Nephron (organoid): ENCODE data around the gene BMPR1A.
"Not testable (repeated sequence)": the region's sequence is repeated elsewhere in the genome, so short reads cannot be mapped to it uniquely, and the experiment has no call there.

Source experiments
- H3K27ac Mint-ChIP-seq, 3 experiments: 2 replicates each; pipeline ENCODE4 v1.8.0; 2020; ENCODE audit warnings: mixed read lengths in 3 of 3, mild to moderate bottlenecking in 2 of 3, moderate library complexity in 1 of 3
- H3K27me3 Mint-ChIP-seq: 2 replicates; pipeline ENCODE4 v1.8.0; 2021; ENCODE audit warnings: low read depth, mild to moderate bottlenecking, moderate library complexity, mixed read lengths
- H3K36me3 Mint-ChIP-seq: 2 replicates; pipeline ENCODE4 v1.8.0; 2020; ENCODE audit warnings: low read depth, mixed read lengths
- H3K4me1 Mint-ChIP-seq: 2 replicates; pipeline ENCODE4 v1.8.0; 2020; ENCODE audit warnings: mixed read lengths
- H3K4me3 Mint-ChIP-seq, 3 experiments: 2 replicates each; pipeline ENCODE4 v1.8.0; 2020; ENCODE audit warnings: mild to moderate bottlenecking in 3 of 3, mixed read lengths in 3 of 3, moderate library complexity in 2 of 3
- H3K9me3 Mint-ChIP-seq: 2 replicates; pipeline ENCODE4 v1.8.0; 2020; ENCODE audit warnings: mixed read lengths
- TF ChIP-seq, protein P1 (sequence below), 3 experiments: fragments of 200-600 bp; sonication (generic); IDR thresholded peaks; one replicate each; pipeline ENCODE4 v1.5.0; 2021; ENCODE audit warnings: antibody characterized with exemption in 3 of 3; ENCODE audit not compliant: unreplicated experiment in 3 of 3

The BMPR1A gene

DNA sequence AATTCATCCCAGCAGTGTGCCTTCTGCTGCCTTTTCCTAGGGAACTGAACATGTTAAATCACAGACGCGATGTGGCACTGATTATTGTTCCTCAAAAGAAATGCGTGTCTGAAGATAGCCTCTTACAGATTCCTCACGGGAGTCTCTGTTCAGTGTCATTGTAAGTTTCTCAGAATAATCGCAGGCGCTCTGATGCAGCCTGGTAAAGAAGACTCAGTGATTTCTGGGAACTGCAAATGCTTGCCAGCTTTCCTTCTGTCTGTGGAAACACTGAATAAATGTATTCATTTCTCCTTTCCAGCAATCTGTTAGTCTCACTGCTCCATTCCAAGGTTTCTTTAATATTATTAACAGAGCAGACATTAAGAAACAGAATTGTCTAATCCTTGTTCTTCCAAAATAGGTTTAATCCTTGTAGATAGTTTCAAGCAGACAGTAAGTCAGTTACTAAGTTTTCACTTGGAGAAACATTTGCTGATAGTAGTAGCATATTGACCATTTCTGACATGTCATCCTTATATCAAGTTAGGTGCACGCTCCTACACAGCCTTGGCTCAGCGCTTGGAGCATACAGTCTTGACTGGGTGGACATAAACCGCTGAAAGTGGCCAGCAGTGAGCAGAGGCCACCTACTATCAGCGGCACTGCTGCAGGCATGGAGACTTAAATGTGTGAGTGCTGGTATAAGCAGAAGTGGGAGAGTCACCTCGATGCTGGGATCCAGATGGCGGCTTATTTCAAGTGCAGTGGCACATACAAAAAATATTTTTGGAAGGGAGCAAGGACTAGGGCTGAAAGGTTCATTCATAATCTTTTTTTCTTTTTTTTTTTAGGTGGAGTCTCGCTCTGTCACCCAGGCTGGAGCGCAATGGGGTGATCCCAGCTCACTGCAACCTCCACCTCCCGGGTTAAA is 173.3 kb downstream of the BMPR1A start:
- Mint-ChIP-seq H3K36me3 (peaks cover 26% of the 10 kb centered on the region), H3K9me3 (no peaks in the 10 kb centered on the region), H3K27ac (peak overlapping the region in 1 of 3 experiments; percentile 33), H3K4me3 (no peak overlapping the region), H3K27me3 (peaks cover 3% of the 10 kb centered on the region), H3K4me1 (no peaks in the 10 kb centered on the region)
- TF ChIP-seq, protein P1, sequence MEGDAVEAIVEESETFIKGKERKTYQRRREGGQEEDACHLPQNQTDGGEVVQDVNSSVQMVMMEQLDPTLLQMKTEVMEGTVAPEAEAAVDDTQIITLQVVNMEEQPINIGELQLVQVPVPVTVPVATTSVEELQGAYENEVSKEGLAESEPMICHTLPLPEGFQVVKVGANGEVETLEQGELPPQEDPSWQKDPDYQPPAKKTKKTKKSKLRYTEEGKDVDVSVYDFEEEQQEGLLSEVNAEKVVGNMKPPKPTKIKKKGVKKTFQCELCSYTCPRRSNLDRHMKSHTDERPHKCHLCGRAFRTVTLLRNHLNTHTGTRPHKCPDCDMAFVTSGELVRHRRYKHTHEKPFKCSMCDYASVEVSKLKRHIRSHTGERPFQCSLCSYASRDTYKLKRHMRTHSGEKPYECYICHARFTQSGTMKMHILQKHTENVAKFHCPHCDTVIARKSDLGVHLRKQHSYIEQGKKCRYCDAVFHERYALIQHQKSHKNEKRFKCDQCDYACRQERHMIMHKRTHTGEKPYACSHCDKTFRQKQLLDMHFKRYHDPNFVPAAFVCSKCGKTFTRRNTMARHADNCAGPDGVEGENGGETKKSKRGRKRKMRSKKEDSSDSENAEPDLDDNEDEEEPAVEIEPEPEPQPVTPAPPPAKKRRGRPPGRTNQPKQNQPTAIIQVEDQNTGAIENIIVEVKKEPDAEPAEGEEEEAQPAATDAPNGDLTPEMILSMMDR (IDR thresholded peaks at IDR 0.05; ENCODE audit: unreplicated experiment in 3 of 3), result no peak

DNA sequence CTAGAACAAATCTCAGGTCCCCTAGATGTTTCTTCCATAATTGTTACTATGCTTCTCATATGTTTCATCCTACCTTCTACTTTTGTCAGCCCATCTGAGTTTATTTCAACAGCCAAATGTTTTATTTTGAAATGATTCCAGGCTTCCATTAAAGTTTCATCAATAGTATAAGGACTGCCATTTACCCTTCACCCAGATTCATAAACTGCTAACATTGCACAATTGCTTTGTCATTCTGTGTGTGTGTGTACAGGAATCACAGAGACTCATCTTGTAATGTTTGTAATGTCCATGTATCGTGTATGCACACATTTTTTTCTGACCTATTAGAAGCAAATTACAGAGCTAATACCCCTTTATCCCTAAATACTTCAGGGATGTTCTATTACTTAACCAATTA is 175.5 kb downstream of the BMPR1A start:
- Mint-ChIP-seq H3K9me3 (no peaks in the 10 kb centered on the region), H3K4me1 (no peaks in the 10 kb centered on the region), H3K27ac (no peak overlapping the region), H3K36me3 (peaks cover 26% of the 10 kb centered on the region), H3K4me3 (no peak overlapping the region), H3K27me3 (peaks cover 3% of the 10 kb centered on the region)
- TF ChIP-seq, protein P1 (IDR thresholded peaks at IDR 0.05; ENCODE audit: unreplicated experiment in 3 of 3), result no peak

DNA sequence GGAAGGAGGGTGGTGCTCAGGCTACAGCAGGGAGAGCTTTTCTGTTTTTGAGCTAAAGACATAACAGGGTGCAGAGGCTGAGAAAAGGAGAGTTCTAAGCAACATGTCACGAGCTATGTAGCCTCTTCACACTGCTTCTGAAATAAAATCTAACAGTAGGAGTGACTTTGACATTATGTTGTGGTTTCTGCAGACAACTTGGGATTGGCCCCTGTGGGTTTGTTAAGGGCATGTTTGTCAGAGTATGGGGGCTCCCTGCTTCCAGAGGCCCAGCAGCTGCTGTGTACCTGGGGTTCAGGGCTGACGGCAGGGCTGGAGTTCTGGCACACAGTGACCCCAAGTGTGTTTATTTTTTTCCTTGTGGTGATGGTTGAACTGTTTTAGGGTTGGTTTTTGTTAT is 176.3 kb downstream of the BMPR1A start:
- Mint-ChIP-seq H3K4me3 (no peak overlapping the region), H3K9me3 (no peaks in the 10 kb centered on the region), H3K36me3 (peaks cover 26% of the 10 kb centered on the region), H3K4me1 (no peaks in the 10 kb centered on the region), H3K27ac (no peak overlapping the region), H3K27me3 (peaks cover 3% of the 10 kb centered on the region)
- TF ChIP-seq, protein P1 (IDR thresholded peaks at IDR 0.05; ENCODE audit: unreplicated experiment in 3 of 3), result no peak

DNA sequence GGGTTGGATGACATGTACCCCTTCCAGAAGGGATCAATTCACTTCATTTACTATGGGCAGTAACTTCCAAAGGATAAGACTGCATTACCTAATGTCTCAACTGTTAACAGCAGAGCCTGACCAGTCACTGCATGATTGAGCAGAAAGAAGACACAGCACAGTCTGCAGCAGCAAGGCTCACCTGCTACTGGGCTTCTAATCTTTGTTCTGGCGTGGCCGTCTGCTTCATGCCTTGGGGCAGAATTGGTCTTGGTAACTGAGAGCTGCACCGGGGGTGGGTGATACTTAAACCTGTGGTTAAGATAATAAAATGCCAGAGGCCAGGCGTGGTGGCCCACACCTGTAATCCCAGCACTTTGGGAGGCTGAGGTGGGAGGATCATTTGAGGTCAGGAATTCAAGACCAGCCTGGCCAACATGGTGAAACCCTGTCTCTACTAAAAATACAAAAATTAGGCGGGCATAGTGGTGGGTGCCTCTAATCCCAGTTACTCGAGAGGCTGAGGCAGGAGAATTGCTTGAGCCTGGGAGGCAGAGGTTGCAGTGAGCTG is 177.8 kb downstream of the BMPR1A start:
- peaks cover 25% of the 10 kb centered on the region for H3K36me3 Mint-ChIP-seq
- not testable (repeated sequence) for H3K4me3 Mint-ChIP-seq, H3K27me3 Mint-ChIP-seq, H3K4me1 Mint-ChIP-seq, H3K9me3 Mint-ChIP-seq
- H3K27ac Mint-ChIP-seq, result peak overlapping the region; percentile 33 to 82 (median 63)

DNA sequence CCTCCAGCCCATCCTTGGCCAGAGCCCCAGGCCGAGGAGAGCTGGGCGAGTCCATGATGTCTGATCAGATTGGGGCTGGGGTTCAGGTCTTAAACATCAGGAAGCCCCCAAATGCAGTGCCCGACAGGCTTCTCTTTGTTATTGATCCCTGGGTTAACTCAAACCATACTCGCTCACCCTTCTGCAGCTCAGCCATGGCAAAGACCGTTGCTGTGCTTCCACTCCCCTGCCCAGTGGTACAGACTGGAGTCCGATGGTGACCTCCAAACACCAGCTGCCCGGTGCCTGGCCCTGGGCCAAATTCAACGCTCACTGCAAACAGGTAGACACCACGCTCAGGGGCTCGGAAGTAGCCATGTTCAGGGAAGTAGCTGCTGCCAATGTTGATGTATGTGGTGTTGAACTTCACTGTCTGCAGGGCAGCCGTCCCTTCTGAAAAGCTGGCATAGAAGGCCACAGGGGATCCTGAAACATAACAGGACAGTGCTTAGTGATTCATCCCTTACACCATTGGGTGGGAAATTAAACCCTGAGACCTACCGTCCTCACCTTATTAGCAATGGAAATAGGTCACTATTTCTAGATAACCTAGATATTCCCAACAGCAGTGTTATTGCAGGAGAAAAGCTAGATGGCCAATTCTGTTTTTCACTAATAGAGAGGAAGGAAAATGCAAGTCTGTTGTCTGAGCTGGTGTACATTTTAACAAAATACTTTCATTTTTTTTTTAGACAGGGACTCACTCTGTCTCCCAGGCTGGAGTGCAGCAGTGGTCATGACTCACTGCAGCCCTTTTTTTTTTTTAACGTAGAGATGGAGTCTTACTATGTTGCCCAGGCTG is 180.5 kb downstream of the BMPR1A start:
- Mint-ChIP-seq H3K4me1 (peaks cover 4% of the 10 kb centered on the region), H3K27ac (no peak overlapping the region), H3K4me3 (no peak overlapping the region), H3K36me3 (peaks cover 9% of the 10 kb centered on the region), H3K27me3 (peaks cover 7% of the 10 kb centered on the region), H3K9me3 (no peaks in the 10 kb centered on the region)
- TF ChIP-seq, protein P1 (IDR thresholded peaks at IDR 0.05; ENCODE audit: unreplicated experiment in 3 of 3), result no peak
